Measurements from ENCODE around the gene HIVEP2. TPM values are rescaled to one million over a fixed set of nuclear protein-coding genes. Genes with fewer than 3 reads are reported as not detected.

HIVEP2 gene
- total RNA-seq, 1 experiment from 2014 or later = 4.2 TPM

GRCh38 chr6:142953373-142954273, 8.6 kb upstream of the HIVEP2 start:
- Histone ChIP-seq H2BK120ac (ENCODE audit: low read depth, low read length, poor library complexity, severe bottlenecking) (no peak overlapping the region), H3K27me3 (ENCODE audit: insufficient read depth, low read length) (no peaks in the 10 kb centered on the region), H3K4me1 (ENCODE audit: insufficient read depth, low read length) (no peaks in the 10 kb centered on the region), H3K23ac (ENCODE audit: insufficient read length, low read depth, low read length) (no peak overlapping the region), H3K79me2 (ENCODE audit: insufficient read depth, low read length) (no peaks in the 10 kb centered on the region), H4K8ac (replicated peaks; ENCODE audit: insufficient read length, low read depth, low read length) (no peak overlapping the region), H3K4ac (ENCODE audit: low read depth, low read length) (no peak overlapping the region), H3K27ac (ENCODE audit: insufficient read length, low read depth, low read length) (no peak overlapping the region), H3K23me2 (ENCODE audit: insufficient read length, low read depth, low read length, poor library complexity, severe bottlenecking) (no peaks in the 10 kb centered on the region), H3K9ac (ENCODE audit: extremely low read depth, insufficient read length, low read length) (no peak overlapping the region), H3K14ac (ENCODE audit: insufficient read depth, low read length) (no peak overlapping the region), H3K18ac (ENCODE audit: insufficient read length, low read depth, low read length) (no peak overlapping the region), H3K9me3 (ENCODE audit: control insufficient read depth, low read depth, low read length) (no peaks in the 10 kb centered on the region), H3K4me2 (ENCODE audit: insufficient read depth, insufficient read length, low read length) (no peak overlapping the region), H2BK12ac (ENCODE audit: insufficient read length, low read depth, low read length) (no peak overlapping the region), H3K79me1 (ENCODE audit: insufficient read depth, low read depth, low read length, poor library complexity, severe bottlenecking) (no peaks in the 10 kb centered on the region), H4K91ac (ENCODE audit: insufficient read length, low read depth, low read length) (no peak overlapping the region), H2BK20ac (ENCODE audit: low read depth, low read length, poor library complexity, severe bottlenecking) (no peak overlapping the region), H4K20me1 (ENCODE audit: control insufficient read depth, insufficient read depth, insufficient read length) (no peaks in the 10 kb centered on the region), H2AFZ (ENCODE audit: low read length) (no peak overlapping the region), H3K56ac (ENCODE audit: insufficient read length, low read depth, low read length) (no peak overlapping the region), H2AK5ac (ENCODE audit: insufficient read length, low read length) (no peak overlapping the region), H4K5ac (ENCODE audit: insufficient read length, low read depth, low read length) (no peak overlapping the region), H2BK5ac (ENCODE audit: insufficient read length, low read length) (no peak overlapping the region), H3T11ph (ENCODE audit: low read length) (no peak overlapping the region), H2BK15ac (ENCODE audit: low read depth, low read length) (no peak overlapping the region)
- no peak for TF ChIP-seq CTCF (conservative IDR thresholded peaks at IDR 0.05)
- no CpG with 5 or more reads among the region's 5 CpGs for WGBS (ENCODE audit: extremely low coverage, insufficient read length, low lambda C conversion rate)
- Mint-ChIP-seq H3K27ac (no peak overlapping the region), H3K27me3 (ENCODE audit: low read depth) (peaks cover 11% of the 10 kb centered on the region), H3K4me3 (no peak overlapping the region), H3K4me1 (peaks cover 4 to 5% of the 10 kb centered on the region in 2 experiments; a peak in 3 of 4 replicates), H3K36me3 (ENCODE audit: insufficient read depth in 1 of 3, low read depth in 3 of 3) (no peaks in the 10 kb centered on the region), H3K9me3 (no peaks in the 10 kb centered on the region)
- no peak for DNase-seq
